ENCODE data around the gene RECQL5.
"Not testable (repeated sequence)": the region's sequence is repeated elsewhere in the genome, so short reads cannot be mapped to it uniquely, and the experiment has no call there.

GRCh38 chr17:75638039-75638438, 28.9 kb downstream of the RECQL5 start:
- not testable (repeated sequence) for TF ChIP-seq CTCF (IDR thresholded peaks at IDR 0.05); POLR2A (IDR thresholded peaks at IDR 0.05; ENCODE audit: low read depth)

All from esophagus muscularis mucosa (tissue), 3 donors.